ENCODE results near the gene SNAP23.
"Not testable (repeated sequence)": the region's sequence is repeated elsewhere in the genome, so short reads cannot be mapped to it uniquely, and the experiment has no call there.

Gene SNAP23

GRCh38 chr15:42549032-42549491 lies 53.6 kb downstream of the SNAP23 start:
- in situ Hi-C loops (cut with MboI; ENCODE audit: low pct_unique_long_range_greater_than_20kb, low sequenced_read_pairs): no loop called here
- DNase-seq: peak; percentile 84

GRCh38 chr15:42549741-42550392 lies 54.4 kb downstream of the SNAP23 start:
- in situ Hi-C loops (cut with MboI; ENCODE audit: low pct_unique_long_range_greater_than_20kb, low sequenced_read_pairs): no loop called here
- DNase-seq: peak; percentile 35

- in situ Hi-C loops (cut with MboI; ENCODE audit: low pct_unique_long_range_greater_than_20kb, low sequenced_read_pairs): no loop called here
- DNase-seq: no peak
These were observed 58.1 kb downstream of the SNAP23 start for GRCh38 chr15:42553554-42553953.

GRCh38 chr15:42556550-42557207 lies 61.2 kb downstream of the SNAP23 start:
- DNase-seq; in situ Hi-C loops (cut with MboI; ENCODE audit: low pct_unique_long_range_greater_than_20kb, low sequenced_read_pairs): not testable (repeated sequence)

- DNase-seq: no peak
- in situ Hi-C loops (cut with MboI; ENCODE audit: low pct_unique_long_range_greater_than_20kb, low sequenced_read_pairs): no loop called here
These were observed 63.3 kb downstream of the SNAP23 start for GRCh38 chr15:42558739-42559138.

GRCh38 chr15:42575188-42576039 lies 80.0 kb downstream of the SNAP23 start, which contains the start of gene STARD9:
Gene STARD9 (plus strand): TSS chr15:42575606. CDS start chr15:42575716, 110 bp downstream.
- in situ Hi-C loops (cut with MboI; ENCODE audit: low pct_unique_long_range_greater_than_20kb, low sequenced_read_pairs): no loop called here
- peak; percentile 99 for DNase-seq

- in situ Hi-C loops (cut with MboI; ENCODE audit: low pct_unique_long_range_greater_than_20kb, low sequenced_read_pairs): no loop called here
- DNase-seq: peak; percentile 82
These were observed 80.7 kb downstream of the SNAP23 start for GRCh38 chr15:42576040-42576594.

- DNase-seq: no peak
- in situ Hi-C loops (cut with MboI; ENCODE audit: low pct_unique_long_range_greater_than_20kb, low sequenced_read_pairs): no loop called here
These were observed 81.3 kb downstream of the SNAP23 start for GRCh38 chr15:42576776-42577175.

GRCh38 chr15:42577514-42578031 lies 82.1 kb downstream of the SNAP23 start:
- in situ Hi-C loops (cut with MboI; ENCODE audit: low pct_unique_long_range_greater_than_20kb, low sequenced_read_pairs): no loop called here
- DNase-seq: peak; percentile 45

- DNase-seq: no peak
- in situ Hi-C loops (cut with MboI; ENCODE audit: low pct_unique_long_range_greater_than_20kb, low sequenced_read_pairs): no loop called here
These were observed 83.6 kb downstream of the SNAP23 start for GRCh38 chr15:42578984-42579537.

- in situ Hi-C loops (cut with MboI; ENCODE audit: low pct_unique_long_range_greater_than_20kb, low sequenced_read_pairs): no loop called here
- peak; percentile 87 for DNase-seq
These were observed 85.9 kb downstream of the SNAP23 start for GRCh38 chr15:42581272-42581730.
